GM12878 (cell line): Measurements from ENCODE around the gene CACNG3.

Source experiments
- CEBPB ChIP-seq, 2 experiments: fragments of 150-350 bp in 1 of 2; IDR thresholded peaks; 2 replicates each; pipeline ENCODE4 v1.6.1; 2012 to 2014; ENCODE audit warnings: low read depth in 2 of 2, low read length in 2 of 2, borderline replicate concordance in 1 of 2, inconsistent platforms in 1 of 2
- EZH2 ChIP-seq: IDR thresholded peaks from 2 replicates; pipeline ENCODE4 v1.6.1; 2012; ENCODE audit warnings: low read depth, mild to moderate bottlenecking, control low read depth, inconsistent platforms, low read length, borderline replicate concordance; ENCODE audit not compliant: control insufficient read depth
- GABPA ChIP-seq: IDR thresholded peaks from 2 replicates; pipeline ENCODE4 v1.6.1; 2014; ENCODE audit warnings: antibody characterized with exemption, low read depth, mild to moderate bottlenecking, inconsistent platforms
- IKZF2 ChIP-seq, 2 experiments: fragments of 450-650 bp; IDR thresholded peaks; 2 replicates each; pipeline ENCODE4 v1.6.1; 2017; ENCODE audit warnings: mild to moderate bottlenecking in 2 of 2, moderate library complexity in 2 of 2
- NBN ChIP-seq: fragments of 450-650 bp; IDR thresholded peaks from 2 replicates; pipeline ENCODE4 v1.6.1; 2016
- NRF1 ChIP-seq: conservative IDR thresholded peaks from 2 replicates; pipeline ENCODE4 v1.6.1; 2011; ENCODE audit warnings: mild to moderate bottlenecking, low read depth, low read length, improper control_type of control experiment
- POLR2A ChIP-seq: IDR thresholded peaks from 2 replicates; pipeline ENCODE4 v1.6.1; 2011; ENCODE audit warnings: low read depth, mild to moderate bottlenecking, low read length
- RELA ChIP-seq: fragments of 450-650 bp; IDR thresholded peaks from 2 replicates; pipeline ENCODE4 v1.8.0; 2014; ENCODE audit warnings: borderline replicate concordance; ENCODE audit not compliant: partially characterized antibody
- TCF7 ChIP-seq: IDR thresholded peaks from 2 replicates; pipeline ENCODE4 v1.6.1; 2014; ENCODE audit warnings: antibody characterized with exemption, borderline replicate concordance
- TF ChIP-seq, protein P1 (sequence below), 3 experiments: IDR thresholded peaks in 2 of 3; conservative IDR thresholded peaks in 1 of 3; 2 replicates each; pipeline ENCODE4 v1.5.1; 2011; ENCODE audit warnings: low read depth in 3 of 3, low read length in 3 of 3, mild to moderate bottlenecking in 3 of 3, control low read depth in 2 of 3, moderate library complexity in 2 of 3, inconsistent platforms in 1 of 3, mixed read lengths in 1 of 3; ENCODE audit not compliant: control insufficient read depth in 2 of 3, insufficient read depth in 1 of 3; ENCODE audit errors: extremely low read depth in 1 of 3
- TF ChIP-seq, protein P2 (sequence below): fragments of 450-650 bp; IDR thresholded peaks from 2 replicates; pipeline ENCODE4 v1.6.1; 2017; ENCODE audit warnings: mild to moderate bottlenecking
- TF ChIP-seq, protein P3 (sequence below): IDR thresholded peaks from 2 replicates; pipeline ENCODE4 v1.6.1; 2011; ENCODE audit warnings: borderline replicate concordance, low read depth, mild to moderate bottlenecking, moderate library complexity, mixed read lengths, low read length; ENCODE audit not compliant: insufficient read depth; ENCODE audit errors: extremely low read length
- TF ChIP-seq, protein P4 (sequence below): fragments of 450-650 bp; conservative IDR thresholded peaks from 2 replicates; pipeline ENCODE4 v1.6.1; 2017; ENCODE audit warnings: mild to moderate bottlenecking, moderate library complexity

DNA sequence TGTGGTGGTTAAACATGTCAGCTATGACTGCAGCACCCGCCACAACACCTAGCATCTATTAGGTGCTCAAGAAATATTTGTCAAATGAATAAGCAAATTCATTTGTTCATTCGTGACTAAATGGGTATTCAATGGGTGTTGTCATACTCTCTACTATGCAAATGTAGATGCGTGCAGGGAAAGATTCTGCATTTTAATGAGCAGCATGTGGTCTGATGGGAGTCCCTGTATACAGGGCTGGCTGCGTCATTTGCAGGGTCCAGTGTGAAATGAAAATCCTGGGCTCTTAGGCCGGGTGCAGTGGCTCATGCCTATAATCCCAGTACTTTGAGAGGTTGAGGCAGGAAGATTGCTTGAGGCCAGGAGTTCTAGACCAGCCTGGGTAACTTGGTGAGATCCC lies 97.5 kb downstream of the CACNG3 start:
- TF ChIP-seq, protein P1, sequence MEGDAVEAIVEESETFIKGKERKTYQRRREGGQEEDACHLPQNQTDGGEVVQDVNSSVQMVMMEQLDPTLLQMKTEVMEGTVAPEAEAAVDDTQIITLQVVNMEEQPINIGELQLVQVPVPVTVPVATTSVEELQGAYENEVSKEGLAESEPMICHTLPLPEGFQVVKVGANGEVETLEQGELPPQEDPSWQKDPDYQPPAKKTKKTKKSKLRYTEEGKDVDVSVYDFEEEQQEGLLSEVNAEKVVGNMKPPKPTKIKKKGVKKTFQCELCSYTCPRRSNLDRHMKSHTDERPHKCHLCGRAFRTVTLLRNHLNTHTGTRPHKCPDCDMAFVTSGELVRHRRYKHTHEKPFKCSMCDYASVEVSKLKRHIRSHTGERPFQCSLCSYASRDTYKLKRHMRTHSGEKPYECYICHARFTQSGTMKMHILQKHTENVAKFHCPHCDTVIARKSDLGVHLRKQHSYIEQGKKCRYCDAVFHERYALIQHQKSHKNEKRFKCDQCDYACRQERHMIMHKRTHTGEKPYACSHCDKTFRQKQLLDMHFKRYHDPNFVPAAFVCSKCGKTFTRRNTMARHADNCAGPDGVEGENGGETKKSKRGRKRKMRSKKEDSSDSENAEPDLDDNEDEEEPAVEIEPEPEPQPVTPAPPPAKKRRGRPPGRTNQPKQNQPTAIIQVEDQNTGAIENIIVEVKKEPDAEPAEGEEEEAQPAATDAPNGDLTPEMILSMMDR (IDR thresholded peaks at IDR 0.05 in 2 of 3, conservative IDR thresholded peaks at IDR 0.05 in 1 of 3; ENCODE audit: control insufficient read depth in 2 of 3, extremely low read depth in 1 of 3, insufficient read depth in 1 of 3, low read depth in 3 of 3, low read length in 3 of 3) = no peak
- TF ChIP-seq NRF1 (no peak), POLR2A (no peak), RELA (no peak), EZH2 (no peak), NBN (no peak), TCF7 (no peak), IKZF2 (IDR thresholded peaks at IDR 0.05) (no peak), CEBPB (IDR thresholded peaks at IDR 0.05; ENCODE audit: borderline replicate concordance in 1 of 2, low read depth in 2 of 2, low read length in 2 of 2) (no peak), GABPA (no peak)
- TF ChIP-seq, protein P2, sequence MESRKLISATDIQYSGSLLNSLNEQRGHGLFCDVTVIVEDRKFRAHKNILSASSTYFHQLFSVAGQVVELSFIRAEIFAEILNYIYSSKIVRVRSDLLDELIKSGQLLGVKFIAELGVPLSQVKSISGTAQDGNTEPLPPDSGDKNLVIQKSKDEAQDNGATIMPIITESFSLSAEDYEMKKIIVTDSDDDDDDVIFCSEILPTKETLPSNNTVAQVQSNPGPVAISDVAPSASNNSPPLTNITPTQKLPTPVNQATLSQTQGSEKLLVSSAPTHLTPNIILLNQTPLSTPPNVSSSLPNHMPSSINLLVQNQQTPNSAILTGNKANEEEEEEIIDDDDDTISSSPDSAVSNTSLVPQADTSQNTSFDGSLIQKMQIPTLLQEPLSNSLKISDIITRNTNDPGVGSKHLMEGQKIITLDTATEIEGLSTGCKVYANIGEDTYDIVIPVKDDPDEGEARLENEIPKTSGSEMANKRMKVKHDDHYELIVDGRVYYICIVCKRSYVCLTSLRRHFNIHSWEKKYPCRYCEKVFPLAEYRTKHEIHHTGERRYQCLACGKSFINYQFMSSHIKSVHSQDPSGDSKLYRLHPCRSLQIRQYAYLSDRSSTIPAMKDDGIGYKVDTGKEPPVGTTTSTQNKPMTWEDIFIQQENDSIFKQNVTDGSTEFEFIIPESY = no peak
- TF ChIP-seq, protein P3, sequence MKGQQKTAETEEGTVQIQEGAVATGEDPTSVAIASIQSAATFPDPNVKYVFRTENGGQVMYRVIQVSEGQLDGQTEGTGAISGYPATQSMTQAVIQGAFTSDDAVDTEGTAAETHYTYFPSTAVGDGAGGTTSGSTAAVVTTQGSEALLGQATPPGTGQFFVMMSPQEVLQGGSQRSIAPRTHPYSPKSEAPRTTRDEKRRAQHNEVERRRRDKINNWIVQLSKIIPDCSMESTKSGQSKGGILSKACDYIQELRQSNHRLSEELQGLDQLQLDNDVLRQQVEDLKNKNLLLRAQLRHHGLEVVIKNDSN = no peak
- TF ChIP-seq, protein P4, sequence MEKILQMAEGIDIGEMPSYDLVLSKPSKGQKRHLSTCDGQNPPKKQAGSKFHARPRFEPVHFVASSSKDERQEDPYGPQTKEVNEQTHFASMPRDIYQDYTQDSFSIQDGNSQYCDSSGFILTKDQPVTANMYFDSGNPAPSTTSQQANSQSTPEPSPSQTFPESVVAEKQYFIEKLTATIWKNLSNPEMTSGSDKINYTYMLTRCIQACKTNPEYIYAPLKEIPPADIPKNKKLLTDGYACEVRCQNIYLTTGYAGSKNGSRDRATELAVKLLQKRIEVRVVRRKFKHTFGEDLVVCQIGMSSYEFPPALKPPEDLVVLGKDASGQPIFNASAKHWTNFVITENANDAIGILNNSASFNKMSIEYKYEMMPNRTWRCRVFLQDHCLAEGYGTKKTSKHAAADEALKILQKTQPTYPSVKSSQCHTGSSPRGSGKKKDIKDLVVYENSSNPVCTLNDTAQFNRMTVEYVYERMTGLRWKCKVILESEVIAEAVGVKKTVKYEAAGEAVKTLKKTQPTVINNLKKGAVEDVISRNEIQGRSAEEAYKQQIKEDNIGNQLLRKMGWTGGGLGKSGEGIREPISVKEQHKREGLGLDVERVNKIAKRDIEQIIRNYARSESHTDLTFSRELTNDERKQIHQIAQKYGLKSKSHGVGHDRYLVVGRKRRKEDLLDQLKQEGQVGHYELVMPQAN = no peak
